Keratinocyte (primary cell): ENCODE results near the gene SCAP. TPM values are rescaled to one million over a fixed set of nuclear protein-coding genes. Genes with fewer than 3 reads are reported as not detected.

ENCODE experiments used
- DNase-seq: peaks from one replicate; pipeline ENCODE4 v3.0.0-alpha.2; 2011; ENCODE audit warnings: low read depth, missing footprints, low spot score
- FAIRE-seq: peaks from 2 replicates; lab custom pipeline; 2011; peaks lifted over from hg19 to GRCh38; lab: Jason Lieb, UNC
- H2AFZ ChIP-seq: 2 replicates; pipeline ENCODE4 v1.6.0; 2012; ENCODE audit warnings: low read length, control low read depth, inconsistent platforms; ENCODE audit not compliant: control insufficient read depth
- H3K27ac ChIP-seq: 2 replicates; pipeline ENCODE4 v1.5.1; 2011; ENCODE audit warnings: low read length; ENCODE audit not compliant: control insufficient read depth, insufficient read depth
- H3K27me3 ChIP-seq: 3 replicates; pipeline ENCODE4 v1.6.0; 2011; ENCODE audit warnings: low read length; ENCODE audit not compliant: control insufficient read depth, insufficient read depth; ENCODE audit errors: extremely low read depth
- H3K36me3 ChIP-seq, 2 experiments: 2 replicates in 1 of 2; 3 replicates in 1 of 2; pipeline ENCODE4 v1.5.1; 2011; ENCODE audit warnings: low read length in 2 of 2, mild to moderate bottlenecking in 1 of 2; ENCODE audit not compliant: control insufficient read depth in 2 of 2, insufficient read depth in 2 of 2; ENCODE audit errors: extremely low read depth in 1 of 2
- H3K4me1 ChIP-seq: 3 replicates; pipeline ENCODE4 v1.5.1; 2011; ENCODE audit warnings: low read length; ENCODE audit not compliant: control insufficient read depth, insufficient read depth; ENCODE audit errors: extremely low read depth
- H3K4me2 ChIP-seq: 3 replicates; pipeline ENCODE4 v1.6.0; 2011; ENCODE audit warnings: low read depth, low read length; ENCODE audit not compliant: control insufficient read depth, insufficient read depth; ENCODE audit errors: extremely low read depth
- H3K4me3 ChIP-seq, 3 experiments: fragments of 200-600 bp in 1 of 3; sonication (generic) in 1 of 3; 2 replicates in 2 of 3; 3 replicates in 1 of 3; pipeline ENCODE4 v1.5.1; 2011 to 2016; ENCODE audit warnings: low read length in 3 of 3, mild to moderate bottlenecking in 3 of 3, control low read depth in 2 of 3, inconsistent platforms in 1 of 3, low read depth in 1 of 3, mixed read lengths in 1 of 3, mixed run types in 1 of 3, moderate library complexity in 1 of 3; ENCODE audit not compliant: control insufficient read depth in 2 of 3, insufficient read depth in 2 of 3; ENCODE audit errors: extremely low read depth in 1 of 3
- H3K79me2 ChIP-seq: 2 replicates; pipeline ENCODE4 v1.6.0; 2012; ENCODE audit warnings: low read length; ENCODE audit not compliant: control insufficient read depth, insufficient read depth
- H3K9ac ChIP-seq: 3 replicates; pipeline ENCODE4 v1.6.0; 2011; ENCODE audit warnings: low read length; ENCODE audit not compliant: control insufficient read depth, insufficient read depth; ENCODE audit errors: extremely low read depth
- H3K9me1 ChIP-seq: 3 replicates; pipeline ENCODE4 v1.6.0; 2011; ENCODE audit warnings: low read length; ENCODE audit not compliant: control insufficient read depth, insufficient read depth; ENCODE audit errors: extremely low read depth
- H3K9me3 ChIP-seq: 2 replicates; pipeline ENCODE4 v1.5.1; 2012; ENCODE audit warnings: low read depth, low read length; ENCODE audit not compliant: control insufficient read depth
- H4K20me1 ChIP-seq: 3 replicates; pipeline ENCODE4 v1.6.0; 2011; ENCODE audit warnings: low read length; ENCODE audit not compliant: control insufficient read depth, insufficient read depth; ENCODE audit errors: extremely low read depth
- CTCF ChIP-seq, 3 experiments: IDR thresholded peaks in 1 of 3; conservative IDR thresholded peaks in 1 of 3; optimal IDR thresholded peaks in 1 of 3; 2 replicates in 2 of 3; 3 replicates in 1 of 3; pipeline versions ENCODE3 to v1.5.1; 2011; ENCODE audit warnings: low read length in 3 of 3, mild to moderate bottlenecking in 3 of 3, moderate library complexity in 2 of 3, control low read depth in 1 of 3, inconsistent platforms in 1 of 3; ENCODE audit not compliant: insufficient read depth in 2 of 3; ENCODE audit errors: extremely low read depth in 1 of 3
- EZH2 ChIP-seq: IDR thresholded peaks from one replicate; pipeline ENCODE4 v1.6.1; 2012; ENCODE audit warnings: inconsistent platforms, mild to moderate bottlenecking, low read length, moderate library complexity
- dilution Hi-C: fragments of 300-500 bp; cut with MboI; formaldehyde crosslinking; loops from one replicate; pipeline ENCODE4 v1.7.0; 2020; ENCODE audit warnings: low sequenced_read_pairs; ENCODE audit not compliant: extremely low pct_ligation_motif_present
- polyA plus RNA-seq, 5 experiments: library from polyadenylated mRNA; depleted of rRNA in 3 of 5; stranded (reverse) in 3 of 5; stranded (forward) in 1 of 5; unstranded in 1 of 5; fragments of >200 nt; gene quantifications; 1 replicate in 1 of 5; 2 replicates in 3 of 5; 3 replicates in 1 of 5; pipeline versions ENCODE4 v1.2.1 to v1.2.3, GENCODE V29; 2011 to 2012; ENCODE audit warnings: missing spikeins in 2 of 5, low read depth in 1 of 5, low replicate concordance in 1 of 5

Gene SCAP
- polyA plus RNA-seq, 1 donor (not counting 4 experiments of a cell fraction or from before 2014, with no cell fraction given), result 17.7 TPM

- dilution Hi-C loops, result no loop called here
- Histone ChIP-seq H2AFZ (no peak overlapping the region), H3K4me2 (no peak overlapping the region), H3K9ac (no peak overlapping the region), H4K20me1 (no peaks in the 10 kb centered on the region), H3K36me3 (peaks cover 42 to 49% of the 10 kb centered on the region in 2 experiments), H3K9me1 (no peaks in the 10 kb centered on the region), H3K4me3 (no peak overlapping the region), H3K79me2 (no peaks in the 10 kb centered on the region), H3K9me3 (no peaks in the 10 kb centered on the region), H3K27ac (no peak overlapping the region), H3K27me3 (no peaks in the 10 kb centered on the region), H3K4me1 (no peaks in the 10 kb centered on the region)
- TF ChIP-seq EZH2, result no peak
- peak in 1 of 3 experiments; percentile 31 for TF ChIP-seq CTCF (optimal IDR thresholded peaks at IDR 0.05 in 1 of 3, IDR thresholded peaks at IDR 0.05 in 1 of 3, conservative IDR thresholded peaks at IDR 0.05 in 1 of 3; ENCODE audit: extremely low read depth in 1 of 3, insufficient read depth in 2 of 3, low read length in 3 of 3)
- DNase-seq, result no peak
- no peak for FAIRE-seq
These were observed 62.8 kb downstream of the SCAP start for GRCh38 chr3:47412842-47413520.

- dilution Hi-C loops, result no loop called here
These were observed 63.3 kb downstream of the SCAP start for GRCh38 chr3:47412453-47412756.

More at GRCh38 chr3:47412453-47412756, 63.3 kb downstream of the SCAP start:
- Histone ChIP-seq H3K36me3 (peaks cover 46 to 53% of the 10 kb centered on the region in 2 experiments), H3K4me3 (no peak overlapping the region), H2AFZ (no peak overlapping the region), H3K4me2 (no peak overlapping the region), H3K79me2 (no peaks in the 10 kb centered on the region), H3K9me1 (no peaks in the 10 kb centered on the region), H4K20me1 (no peaks in the 10 kb centered on the region), H3K9me3 (no peaks in the 10 kb centered on the region), H3K9ac (no peak overlapping the region), H3K4me1 (no peaks in the 10 kb centered on the region), H3K27ac (no peak overlapping the region), H3K27me3 (no peaks in the 10 kb centered on the region)
- DNase-seq, result no peak
- no peak for TF ChIP-seq CTCF (optimal IDR thresholded peaks at IDR 0.05 in 1 of 3, IDR thresholded peaks at IDR 0.05 in 1 of 3, conservative IDR thresholded peaks at IDR 0.05 in 1 of 3; ENCODE audit: extremely low read depth in 1 of 3, insufficient read depth in 2 of 3, low read length in 3 of 3)
- TF ChIP-seq EZH2, result no peak
- FAIRE-seq, result no peak
